ENCODE data around the gene BCL7C. TPM values are rescaled to one million over a fixed set of nuclear protein-coding genes. Genes with fewer than 3 reads are reported as not detected.

Gene BCL7C
- total and polyA plus RNA-seq, 2 of the 13 experiments (the other 11 are each of a cell fraction or from before 2014, with no cell fraction given): 17.7 to 33.8 TPM

GRCh38 chr16:30893744-30894539 lies at the start of gene BCL7C (continued):
- TF ChIP-seq, protein P1, sequence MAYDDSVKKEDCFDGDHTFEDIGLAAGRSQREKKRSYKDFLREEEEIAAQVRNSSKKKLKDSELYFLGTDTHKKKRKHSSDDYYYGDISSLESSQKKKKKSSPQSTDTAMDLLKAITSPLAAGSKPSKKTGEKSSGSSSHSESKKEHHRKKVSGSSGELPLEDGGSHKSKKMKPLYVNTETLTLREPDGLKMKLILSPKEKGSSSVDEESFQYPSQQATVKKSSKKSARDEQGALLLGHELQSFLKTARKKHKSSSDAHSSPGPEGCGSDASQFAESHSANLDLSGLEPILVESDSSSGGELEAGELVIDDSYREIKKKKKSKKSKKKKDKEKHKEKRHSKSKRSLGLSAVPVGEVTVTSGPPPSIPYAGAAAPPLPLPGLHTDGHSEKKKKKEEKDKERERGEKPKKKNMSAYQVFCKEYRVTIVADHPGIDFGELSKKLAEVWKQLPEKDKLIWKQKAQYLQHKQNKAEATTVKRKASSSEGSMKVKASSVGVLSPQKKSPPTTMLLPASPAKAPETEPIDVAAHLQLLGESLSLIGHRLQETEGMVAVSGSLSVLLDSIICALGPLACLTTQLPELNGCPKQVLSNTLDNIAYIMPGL (CRISPR knock-in tag; IDR thresholded peaks at IDR 0.05; ENCODE audit: borderline replicate concordance in 1 of 2, low read depth in 1 of 2): peak; percentile 94 to 95
- 0 out of 2 replicates have a peak, but pooled peaks have one; percentile 21 for TF ChIP-seq GATA4 (IDR thresholded peaks at IDR 0.05; ENCODE audit: borderline replicate concordance, low read depth)
- TF ChIP-seq, protein P2, sequence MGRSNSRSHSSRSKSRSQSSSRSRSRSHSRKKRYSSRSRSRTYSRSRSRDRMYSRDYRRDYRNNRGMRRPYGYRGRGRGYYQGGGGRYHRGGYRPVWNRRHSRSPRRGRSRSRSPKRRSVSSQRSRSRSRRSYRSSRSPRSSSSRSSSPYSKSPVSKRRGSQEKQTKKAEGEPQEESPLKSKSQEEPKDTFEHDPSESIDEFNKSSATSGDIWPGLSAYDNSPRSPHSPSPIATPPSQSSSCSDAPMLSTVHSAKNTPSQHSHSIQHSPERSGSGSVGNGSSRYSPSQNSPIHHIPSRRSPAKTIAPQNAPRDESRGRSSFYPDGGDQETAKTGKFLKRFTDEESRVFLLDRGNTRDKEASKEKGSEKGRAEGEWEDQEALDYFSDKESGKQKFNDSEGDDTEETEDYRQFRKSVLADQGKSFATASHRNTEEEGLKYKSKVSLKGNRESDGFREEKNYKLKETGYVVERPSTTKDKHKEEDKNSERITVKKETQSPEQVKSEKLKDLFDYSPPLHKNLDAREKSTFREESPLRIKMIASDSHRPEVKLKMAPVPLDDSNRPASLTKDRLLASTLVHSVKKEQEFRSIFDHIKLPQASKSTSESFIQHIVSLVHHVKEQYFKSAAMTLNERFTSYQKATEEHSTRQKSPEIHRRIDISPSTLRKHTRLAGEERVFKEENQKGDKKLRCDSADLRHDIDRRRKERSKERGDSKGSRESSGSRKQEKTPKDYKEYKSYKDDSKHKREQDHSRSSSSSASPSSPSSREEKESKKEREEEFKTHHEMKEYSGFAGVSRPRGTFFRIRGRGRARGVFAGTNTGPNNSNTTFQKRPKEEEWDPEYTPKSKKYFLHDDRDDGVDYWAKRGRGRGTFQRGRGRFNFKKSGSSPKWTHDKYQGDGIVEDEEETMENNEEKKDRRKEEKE (IDR thresholded peaks at IDR 0.05): no peak
- peak; percentile 99 for TF ChIP-seq ZNF468 (CRISPR knock-in tag; IDR thresholded peaks at IDR 0.05)
- TF ChIP-seq EZH2 (conservative IDR thresholded peaks at IDR 0.05; ENCODE audit: low read depth, low read length): no peak
- TF ChIP-seq SAP130 (CRISPR knock-in tag; IDR thresholded peaks at IDR 0.05; ENCODE audit: low read depth): peak; percentile 82
- TF ChIP-seq, protein P3, sequence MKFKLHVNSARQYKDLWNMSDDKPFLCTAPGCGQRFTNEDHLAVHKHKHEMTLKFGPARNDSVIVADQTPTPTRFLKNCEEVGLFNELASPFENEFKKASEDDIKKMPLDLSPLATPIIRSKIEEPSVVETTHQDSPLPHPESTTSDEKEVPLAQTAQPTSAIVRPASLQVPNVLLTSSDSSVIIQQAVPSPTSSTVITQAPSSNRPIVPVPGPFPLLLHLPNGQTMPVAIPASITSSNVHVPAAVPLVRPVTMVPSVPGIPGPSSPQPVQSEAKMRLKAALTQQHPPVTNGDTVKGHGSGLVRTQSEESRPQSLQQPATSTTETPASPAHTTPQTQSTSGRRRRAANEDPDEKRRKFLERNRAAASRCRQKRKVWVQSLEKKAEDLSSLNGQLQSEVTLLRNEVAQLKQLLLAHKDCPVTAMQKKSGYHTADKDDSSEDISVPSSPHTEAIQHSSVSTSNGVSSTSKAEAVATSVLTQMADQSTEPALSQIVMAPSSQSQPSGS (CRISPR knock-in tag; IDR thresholded peaks at IDR 0.05): peak; percentile 75; the same call in 1 of the 2 replicates
- TF ChIP-seq STAG1 (CRISPR knock-in tag; IDR thresholded peaks at IDR 0.05): peak; percentile 62
- TF ChIP-seq ZNF660 (CRISPR knock-in tag; IDR thresholded peaks at IDR 0.05; ENCODE audit: borderline replicate concordance, low read depth): no peak
- no peak for TF ChIP-seq SMARCC2 (IDR thresholded peaks at IDR 0.05)
- TF ChIP-seq ZNF512 (CRISPR knock-in tag; IDR thresholded peaks at IDR 0.05): 0 out of 2 replicates have a peak, but pooled peaks have one; percentile 74
- TF ChIP-seq MAF1 (CRISPR knock-in tag; IDR thresholded peaks at IDR 0.05; ENCODE audit: borderline replicate concordance): peak; percentile 89
- TF ChIP-seq KDM3A (CRISPR knock-in tag; IDR thresholded peaks at IDR 0.05; ENCODE audit: low read depth): peak; percentile 38; the same call in 1 of the 2 replicates
- no peak for TF ChIP-seq ZNF382 (CRISPR knock-in tag; IDR thresholded peaks at IDR 0.05; ENCODE audit: borderline replicate concordance)
- peak; percentile 78; the same call in 1 of the 2 replicates for TF ChIP-seq ZMAT3 (CRISPR knock-in tag; conservative IDR thresholded peaks at IDR 0.05)
- peak; percentile 99 for TF ChIP-seq RNF2 (conservative IDR thresholded peaks at IDR 0.05; ENCODE audit: low read depth)
- no peak; the same call in 1 of the 2 replicates for TF ChIP-seq SIN3A (IDR thresholded peaks at IDR 0.05; ENCODE audit: borderline replicate concordance, low read depth, low read length)
- no peak; the same call in 1 of the 2 replicates for TF ChIP-seq ZNF549 (CRISPR knock-in tag; IDR thresholded peaks at IDR 0.05)
- peak; percentile 97 for TF ChIP-seq SATB2 (CRISPR knock-in tag; IDR thresholded peaks at IDR 0.05)

Measured in HepG2 (cell line).